Transverse colon (tissue), 4 donors: ENCODE data around the gene CLDN18.

Experiments
- EP300 ChIP-seq: sonication (generic); formaldehyde crosslinking; IDR thresholded peaks from one replicate; pipeline ENCODE4 v1.6.1; 2017; ENCODE audit warnings: antibody characterized with exemption, low read depth
- POLR2A ChIP-seq: fragments of 450-650 bp; IDR thresholded peaks from one replicate; pipeline ENCODE4 v1.6.1; 2016; ENCODE audit warnings: antibody characterized with exemption, mild to moderate bottlenecking, moderate library complexity
- POLR2AphosphoS5 ChIP-seq, 3 donors: sonication (generic); formaldehyde crosslinking; IDR thresholded peaks; one replicate each; pipeline ENCODE4 v1.6.1; 2016; ENCODE audit warnings: antibody characterized with exemption in 3 of 3
- TF ChIP-seq, protein P1 (sequence below), 5 experiments: fragments of 200-600 bp in 3 of 5; fragments of 450-650 bp in 2 of 5; sonication (generic) in 3 of 5; IDR thresholded peaks; 1 replicate in 2 of 5; 2 replicates in 3 of 5; pipeline ENCODE4 v1.5.1; 2016 to 2017; ENCODE audit warnings: antibody characterized with exemption in 5 of 5, inconsistent platforms in 3 of 5, mild to moderate bottlenecking in 2 of 5, moderate library complexity in 1 of 5

DNA sequence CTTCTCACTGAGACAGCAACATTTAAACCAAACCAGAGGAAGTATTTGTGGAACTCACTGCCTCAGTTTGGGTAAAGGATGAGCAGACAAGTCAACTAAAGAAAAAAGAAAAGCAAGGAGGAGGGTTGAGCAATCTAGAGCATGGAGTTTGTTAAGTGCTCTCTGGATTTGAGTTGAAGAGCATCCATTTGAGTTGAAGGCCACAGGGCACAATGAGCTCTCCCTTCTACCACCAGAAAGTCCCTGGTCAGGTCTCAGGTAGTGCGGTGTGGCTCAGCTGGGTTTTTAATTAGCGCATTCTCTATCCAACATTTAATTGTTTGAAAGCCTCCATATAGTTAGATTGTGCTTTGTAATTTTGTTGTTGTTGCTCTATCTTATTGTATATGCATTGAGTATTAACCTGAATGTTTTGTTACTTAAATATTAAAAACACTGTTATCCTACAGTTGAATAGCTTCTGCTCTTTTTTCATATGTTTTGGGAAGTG is 23.3 kb downstream of the CLDN18 start:
- TF ChIP-seq, protein P1, sequence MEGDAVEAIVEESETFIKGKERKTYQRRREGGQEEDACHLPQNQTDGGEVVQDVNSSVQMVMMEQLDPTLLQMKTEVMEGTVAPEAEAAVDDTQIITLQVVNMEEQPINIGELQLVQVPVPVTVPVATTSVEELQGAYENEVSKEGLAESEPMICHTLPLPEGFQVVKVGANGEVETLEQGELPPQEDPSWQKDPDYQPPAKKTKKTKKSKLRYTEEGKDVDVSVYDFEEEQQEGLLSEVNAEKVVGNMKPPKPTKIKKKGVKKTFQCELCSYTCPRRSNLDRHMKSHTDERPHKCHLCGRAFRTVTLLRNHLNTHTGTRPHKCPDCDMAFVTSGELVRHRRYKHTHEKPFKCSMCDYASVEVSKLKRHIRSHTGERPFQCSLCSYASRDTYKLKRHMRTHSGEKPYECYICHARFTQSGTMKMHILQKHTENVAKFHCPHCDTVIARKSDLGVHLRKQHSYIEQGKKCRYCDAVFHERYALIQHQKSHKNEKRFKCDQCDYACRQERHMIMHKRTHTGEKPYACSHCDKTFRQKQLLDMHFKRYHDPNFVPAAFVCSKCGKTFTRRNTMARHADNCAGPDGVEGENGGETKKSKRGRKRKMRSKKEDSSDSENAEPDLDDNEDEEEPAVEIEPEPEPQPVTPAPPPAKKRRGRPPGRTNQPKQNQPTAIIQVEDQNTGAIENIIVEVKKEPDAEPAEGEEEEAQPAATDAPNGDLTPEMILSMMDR (IDR thresholded peaks at IDR 0.05), result no peak
- TF ChIP-seq POLR2A (no peak), EP300 (no peak), POLR2AphosphoS5 (IDR thresholded peaks at IDR 0.05) (no peak)
